Suppressor macrophage (primary cell): ENCODE data around the gene CBX5.
"Not testable (repeated sequence)": the region's sequence is repeated elsewhere in the genome, so short reads cannot be mapped to it uniquely, and the experiment has no call there.

Experiments
- DNase-seq, 4 experiments: peaks; one replicate each; pipeline ENCODE4 v3.0.0-alpha.2; 2020 to 2022

The CBX5 gene

DNA sequence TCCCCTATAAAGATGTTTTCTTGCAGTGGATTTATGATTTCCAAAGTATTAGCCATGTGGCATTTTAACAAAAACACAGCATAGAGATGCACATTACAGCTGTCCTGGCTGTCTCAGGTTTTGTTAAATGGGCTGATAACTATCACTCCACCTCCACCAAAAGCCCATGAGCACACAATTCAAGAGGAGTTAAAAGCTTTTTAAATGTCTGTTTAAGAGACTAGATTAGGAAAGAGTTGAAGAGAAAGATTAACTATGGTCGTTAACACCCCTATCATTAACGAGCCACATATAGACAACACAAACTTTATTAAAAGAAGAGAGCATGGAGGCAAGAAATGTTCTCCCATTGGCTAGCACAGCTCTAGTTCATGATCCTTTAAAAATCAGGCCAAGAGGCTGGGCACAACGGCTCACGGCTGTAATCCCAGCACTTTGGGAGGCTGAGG, 14.5 kb downstream of the CBX5 start:
- no peak for DNase-seq

DNA sequence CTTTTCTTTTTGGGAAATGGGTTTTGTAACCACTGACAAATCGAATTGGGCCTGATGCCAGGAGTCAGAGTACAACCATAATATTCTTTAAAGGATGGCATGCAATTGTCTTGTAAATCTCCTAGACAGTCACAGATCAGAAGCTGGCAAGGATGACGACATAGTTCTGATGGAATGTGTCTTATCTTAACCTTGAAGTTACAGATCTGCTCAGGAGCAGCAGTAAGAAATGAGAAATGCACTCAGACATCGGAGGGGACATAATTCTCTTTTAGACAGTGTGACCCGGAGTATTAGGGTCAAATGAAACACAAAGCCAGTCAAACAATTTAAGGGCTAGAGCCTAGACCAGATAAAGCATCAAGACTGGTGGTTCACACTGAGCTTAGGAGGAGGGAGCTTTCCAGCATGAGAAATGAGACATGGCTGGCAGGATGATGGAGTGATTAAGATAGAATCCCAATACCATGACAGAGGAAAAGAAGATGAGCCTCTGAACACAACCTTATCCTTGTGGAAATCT, 17.5 kb downstream of the CBX5 start:
- peak in 3 of 4 experiments; percentile 25 to 37 (median 28) for DNase-seq

DNA sequence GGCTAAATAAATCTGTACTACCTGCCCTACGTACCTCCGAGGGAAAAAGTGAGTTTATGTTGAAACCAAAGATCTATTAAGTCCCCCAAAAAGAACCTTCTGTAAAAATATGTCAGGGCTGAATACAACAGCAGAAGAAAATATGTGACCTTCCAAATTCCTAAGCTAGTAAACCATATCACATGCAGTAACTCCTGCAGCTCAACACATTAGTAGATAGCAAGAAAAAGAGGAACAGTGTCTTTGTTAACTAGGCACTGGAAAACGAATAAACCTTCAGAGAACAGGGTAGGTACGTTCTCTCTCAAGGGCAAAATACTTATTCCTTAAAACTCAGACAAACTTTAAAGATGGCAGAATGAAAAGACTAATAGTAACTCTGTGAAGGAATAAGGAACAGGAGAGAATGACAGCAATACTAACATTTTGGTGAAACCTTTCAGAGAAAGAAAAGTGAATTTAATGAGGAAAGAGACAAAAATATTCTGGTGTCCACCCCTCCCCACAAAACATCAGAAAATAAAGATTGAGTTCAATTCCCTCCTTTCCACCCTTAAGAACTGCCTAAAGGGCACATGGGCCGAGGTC, 18.0 kb downstream of the CBX5 start:
- DNase-seq, result peak in 2 of 4 experiments; percentile 39 to 47

DNA sequence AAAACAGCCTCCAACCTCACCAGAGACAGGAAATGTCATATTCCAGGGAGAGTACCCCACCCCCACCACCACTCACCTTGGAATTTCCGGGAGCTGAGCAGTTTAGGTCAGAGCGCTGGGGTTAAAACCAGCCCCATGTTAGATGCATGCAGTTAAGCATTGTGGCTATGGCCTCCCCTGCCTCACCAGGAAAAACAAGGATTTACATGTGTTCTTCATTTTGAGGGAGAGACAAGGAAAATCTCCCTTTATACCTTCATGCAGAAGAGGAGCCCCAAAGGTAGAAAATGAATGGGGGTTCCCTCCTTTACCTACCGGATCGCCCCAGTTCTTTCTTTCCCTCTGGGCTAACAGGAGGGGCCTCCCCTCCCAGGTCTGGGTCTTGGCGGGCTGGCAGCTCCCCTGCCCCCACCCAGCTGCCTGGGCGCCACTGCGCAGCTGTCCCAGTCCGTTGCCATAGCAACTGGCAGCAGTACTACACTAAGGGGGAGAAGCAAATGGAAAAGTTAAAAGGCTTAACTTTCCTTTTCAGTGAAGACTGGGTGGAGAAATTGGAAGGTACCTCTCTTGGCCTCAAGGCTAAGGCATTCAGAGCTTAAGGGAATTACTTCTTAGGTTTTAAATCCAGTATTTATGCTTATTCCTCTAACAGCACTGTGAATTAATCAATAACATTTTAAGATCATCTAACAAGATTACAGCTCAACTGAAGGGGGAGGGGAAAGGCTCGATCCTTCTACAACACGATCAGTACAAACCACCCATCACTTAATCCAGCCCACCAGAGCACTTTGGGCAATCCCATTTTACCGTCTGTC, 20.5 kb downstream of the CBX5 start:
- peak in 3 of 4 experiments; percentile 44 to 65 (median 50) for DNase-seq

DNA sequence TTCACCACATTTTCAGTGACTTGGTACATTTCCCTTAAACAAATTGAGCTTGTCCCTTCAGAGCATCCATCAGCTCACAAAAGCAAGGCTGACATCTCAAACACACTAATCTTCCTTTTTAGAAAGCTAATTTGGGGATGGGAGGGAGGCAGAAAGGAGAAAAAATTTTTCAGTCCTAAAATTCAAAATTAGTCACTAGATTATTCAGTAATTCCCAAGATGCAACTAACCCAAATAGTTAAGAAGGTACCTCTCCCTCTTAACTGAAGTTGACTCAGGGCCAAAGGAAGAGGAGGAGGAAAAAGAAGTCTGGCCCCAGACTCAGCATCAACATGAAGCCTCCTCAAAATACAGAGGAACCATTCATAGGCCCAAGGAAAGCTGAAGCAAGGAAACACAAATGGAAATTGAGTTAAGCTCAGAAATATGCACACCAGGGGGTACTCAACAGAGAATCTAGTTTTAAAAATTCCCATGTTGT, 21.7 kb downstream of the CBX5 start:
- no peak for DNase-seq

DNA sequence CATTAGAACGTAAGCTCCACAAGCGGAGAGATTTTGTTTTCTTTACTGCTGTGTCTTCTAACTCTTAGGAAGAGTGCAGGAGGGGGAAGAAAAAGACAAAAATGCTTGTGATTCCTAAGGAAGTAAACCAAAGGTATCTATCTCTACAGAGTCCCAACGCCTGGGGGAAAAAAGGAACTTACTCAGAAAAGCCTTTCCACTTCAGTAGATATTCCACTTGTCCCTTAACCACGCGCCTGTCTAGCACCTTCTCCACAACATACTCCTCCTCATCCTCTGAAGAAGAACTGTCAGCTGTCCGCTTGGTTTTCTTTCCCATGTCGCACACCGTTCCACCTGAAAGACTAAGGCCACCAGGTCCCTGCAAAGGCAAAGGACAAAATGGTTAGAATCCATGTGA, 22.6 kb downstream of the CBX5 start:
- no peak for DNase-seq

DNA sequence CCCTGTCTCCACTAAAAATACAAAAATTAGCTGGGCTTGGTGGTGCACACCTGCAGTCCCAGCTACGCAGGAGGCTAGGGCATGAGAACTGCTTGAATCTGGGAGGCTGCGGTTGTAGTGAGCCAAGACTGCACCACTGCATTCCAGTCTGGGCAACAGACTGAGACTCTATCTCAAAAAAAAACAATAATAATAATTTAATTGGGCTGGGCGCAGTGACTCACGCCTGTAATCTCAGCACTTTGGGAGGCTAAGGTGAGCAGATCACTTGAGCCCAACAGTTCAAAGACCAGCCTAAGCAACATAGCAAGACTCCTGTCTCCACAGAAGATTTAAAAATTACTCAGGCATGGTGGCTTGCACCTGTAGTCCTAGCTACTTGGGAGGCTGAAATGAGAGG, 26.7 kb downstream of the CBX5 start:
- DNase-seq, result no peak

DNA sequence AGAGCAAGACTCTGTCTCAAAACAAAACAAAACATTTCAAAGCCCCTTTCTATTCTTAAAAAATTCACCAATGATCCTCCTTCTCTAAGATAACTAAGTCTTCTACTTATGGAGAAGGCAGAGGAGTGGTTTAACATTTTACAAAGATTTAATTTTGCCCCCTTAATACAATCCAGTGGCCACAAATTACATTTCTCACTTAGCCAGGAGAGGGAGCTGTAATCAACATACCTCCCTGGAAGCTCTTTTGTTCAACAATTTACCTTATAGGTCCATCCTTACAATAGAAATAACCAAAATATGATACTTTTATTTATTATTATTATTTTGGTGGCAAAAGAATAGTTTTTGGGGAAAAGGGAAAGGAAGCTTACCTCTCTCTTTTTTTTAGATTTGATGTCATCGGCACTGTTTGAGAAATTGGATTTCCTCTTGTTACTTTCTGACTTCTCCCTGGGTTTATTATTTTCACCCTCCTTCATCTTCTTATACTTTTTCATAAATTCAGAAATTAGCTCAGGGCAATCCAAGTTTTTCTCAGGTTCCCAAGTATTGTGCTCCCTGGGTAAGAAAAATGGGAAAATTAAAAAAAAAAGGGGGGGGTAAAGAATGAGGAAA, 28.1 kb downstream of the CBX5 start:
- DNase-seq, result peak; percentile 39 to 67 (median 48)

DNA sequence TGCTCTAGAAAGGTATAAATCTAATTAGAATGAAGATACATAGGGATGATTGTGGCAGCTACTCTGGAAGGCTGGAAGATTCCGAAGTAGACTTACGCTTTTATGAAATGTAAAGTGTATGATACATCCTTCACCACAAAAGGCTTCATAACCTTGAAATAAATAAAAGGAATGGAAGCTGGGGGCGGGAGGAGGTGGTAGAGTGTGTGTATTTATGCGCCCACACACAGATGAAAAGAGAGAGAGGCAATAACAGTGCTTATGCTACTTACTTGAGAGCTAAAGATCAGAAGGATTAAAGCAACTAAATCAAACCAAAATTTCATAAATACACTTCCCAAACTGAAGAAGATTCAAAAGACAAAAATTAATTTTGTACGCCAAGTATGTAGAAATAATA, 30.4 kb downstream of the CBX5 start:
- no peak for DNase-seq

DNA sequence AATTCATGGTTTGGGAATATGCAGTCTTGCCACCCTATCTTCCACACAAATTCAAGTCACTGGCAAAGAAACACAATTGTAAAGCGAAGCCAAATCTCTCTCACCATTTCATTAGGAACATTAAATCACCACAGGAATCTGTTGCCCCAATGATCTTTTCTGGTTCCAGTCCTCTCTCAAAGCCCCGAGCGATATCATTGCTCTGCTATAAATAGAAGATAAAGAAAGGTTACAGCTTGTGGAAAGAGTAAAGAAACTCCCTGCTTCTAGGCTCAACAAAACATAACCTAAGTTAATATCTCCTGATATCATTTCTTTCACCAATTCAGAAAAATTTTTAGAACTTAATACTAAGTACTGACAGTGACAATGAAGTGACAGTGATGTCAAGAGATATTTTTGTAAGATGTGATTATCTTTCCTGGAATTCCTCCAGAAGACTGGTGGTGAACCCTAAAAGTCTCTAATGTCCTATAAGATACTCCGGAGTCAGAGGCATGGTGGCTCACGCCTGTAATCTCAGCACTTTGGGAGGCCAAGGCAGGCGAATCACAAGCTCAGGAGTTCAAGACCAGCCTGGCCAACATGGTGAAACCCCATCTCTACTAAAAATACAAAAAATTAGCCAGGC, 33.8 kb downstream of the CBX5 start:
- DNase-seq, result no peak

DNA sequence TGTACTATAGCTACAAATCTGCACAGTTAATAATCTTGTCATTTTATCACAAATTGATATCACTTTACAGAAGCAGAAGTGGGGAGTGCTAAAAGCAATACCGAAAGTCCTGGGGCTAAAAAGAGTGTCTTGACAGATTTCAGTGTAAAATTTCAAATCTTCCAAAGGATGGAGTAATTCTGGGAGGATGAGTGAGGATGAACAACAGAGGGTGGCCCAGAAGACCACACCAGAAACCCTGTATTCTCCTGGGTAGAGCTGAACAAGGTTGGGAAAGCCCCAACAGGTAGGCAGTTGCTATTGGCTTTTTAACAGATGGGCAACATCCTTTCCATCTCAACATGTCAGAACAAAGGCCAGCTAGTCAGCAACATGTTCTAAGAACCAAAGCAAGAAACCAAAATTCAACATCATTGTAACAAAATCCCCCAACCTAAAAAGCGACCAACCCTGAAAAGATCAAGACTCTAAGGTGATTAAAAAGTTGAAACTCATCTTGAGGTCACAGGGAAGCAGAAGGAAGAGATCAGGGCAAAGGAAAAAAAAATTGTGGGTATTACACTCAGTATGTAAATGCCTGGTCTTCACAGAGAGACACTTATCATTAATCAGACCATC, 38.8 kb downstream of the CBX5 start:
- no peak for DNase-seq

DNA sequence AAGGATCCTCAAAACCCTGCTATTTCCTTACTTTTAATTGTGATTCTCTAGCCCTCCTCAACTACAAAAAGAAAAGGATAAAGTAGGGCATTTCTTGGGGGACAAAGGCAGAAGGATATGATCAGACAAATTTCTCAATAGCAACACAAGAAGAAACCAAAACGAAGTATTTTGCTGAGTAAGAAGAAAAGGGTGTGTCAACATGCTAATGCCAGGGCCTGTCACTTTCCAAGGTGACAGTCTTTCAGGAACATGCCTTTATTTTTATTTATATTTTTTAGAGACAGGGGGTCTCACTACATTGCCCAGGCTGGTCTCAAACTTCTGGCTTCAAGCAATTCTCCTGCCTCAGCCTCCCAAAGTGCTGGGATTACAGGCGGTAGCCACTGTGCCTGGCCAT, 39.8 kb downstream of the CBX5 start:
- DNase-seq, result no peak

DNA sequence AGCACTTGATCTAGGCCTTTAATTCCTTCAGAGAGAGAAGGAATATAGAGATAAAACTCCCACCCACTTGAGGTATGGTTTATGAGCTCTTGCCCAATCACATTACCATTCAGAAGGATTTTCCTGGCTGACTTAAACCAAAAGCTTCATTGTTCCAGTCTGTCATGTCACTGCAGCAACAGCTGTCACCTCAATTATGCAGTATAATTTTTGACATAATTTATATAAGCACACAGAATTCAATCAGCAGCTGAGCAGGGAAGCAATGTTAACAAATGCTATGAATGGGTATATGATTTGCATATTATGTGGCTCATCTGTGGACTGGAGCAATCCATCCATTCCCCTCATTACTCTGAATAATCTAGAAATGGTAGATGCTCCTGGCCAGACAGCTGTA, 40.3 kb downstream of the CBX5 start:
- no peak for DNase-seq

DNA sequence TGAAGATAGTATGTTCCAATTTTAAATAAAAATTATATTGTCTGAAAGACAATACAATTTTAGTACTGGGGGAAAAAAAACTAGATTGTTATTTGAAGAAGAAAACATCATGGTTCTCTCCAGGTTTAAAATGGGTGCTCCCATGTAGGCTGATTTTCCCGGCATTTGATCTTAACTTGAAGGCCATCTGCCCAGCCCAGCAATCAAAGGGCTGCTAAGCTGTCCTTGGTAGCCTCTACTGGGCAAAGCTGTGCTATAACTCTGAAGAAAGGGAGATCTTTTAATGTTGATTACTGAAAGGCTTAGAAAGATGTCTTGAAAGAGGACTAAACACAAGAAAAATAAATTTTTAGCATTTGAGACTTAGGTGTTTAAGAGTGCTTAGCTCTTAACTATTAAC, 41.4 kb downstream of the CBX5 start:
- no peak for DNase-seq

DNA sequence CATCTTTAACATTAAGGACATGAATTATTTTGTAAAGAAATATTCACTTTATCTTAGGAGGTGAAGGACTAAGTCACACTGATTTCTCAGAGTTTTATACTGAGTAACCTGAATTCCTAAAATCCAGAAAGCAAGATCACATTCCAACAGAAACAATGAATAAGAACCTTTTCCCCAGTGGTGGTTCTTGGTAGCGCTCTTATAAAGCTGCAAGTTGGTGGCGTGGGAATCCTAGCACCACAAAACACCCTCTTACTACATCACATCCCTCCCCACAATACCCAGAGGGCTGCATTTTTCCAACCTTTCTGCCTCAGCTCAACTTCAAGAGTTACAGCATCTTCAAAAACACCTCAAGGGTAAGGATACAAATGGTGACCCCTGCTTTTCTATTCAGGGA, 47.1 kb downstream of the CBX5 start:
- DNase-seq, result no peak

DNA sequence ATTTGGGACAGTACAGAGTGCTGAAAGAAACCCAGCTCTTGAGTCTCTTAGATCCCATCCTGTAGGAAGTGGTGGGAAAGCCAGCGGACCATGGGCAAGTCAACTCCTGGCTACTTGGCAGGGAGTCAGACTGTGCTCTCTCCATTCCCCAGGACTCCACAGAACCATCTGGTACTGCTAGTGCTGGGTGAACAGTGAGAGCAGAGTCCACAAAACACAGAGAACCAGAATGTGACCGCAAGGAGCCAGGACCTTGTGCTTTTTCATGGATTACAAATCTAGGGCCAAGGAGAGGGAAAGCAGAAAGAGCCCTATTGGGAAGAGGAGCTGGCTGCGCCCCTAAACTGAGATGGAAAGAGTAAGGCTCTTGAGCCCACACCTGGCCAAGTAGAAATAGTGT, 48.7 kb downstream of the CBX5 start:
- DNase-seq, result not testable (repeated sequence)

DNA sequence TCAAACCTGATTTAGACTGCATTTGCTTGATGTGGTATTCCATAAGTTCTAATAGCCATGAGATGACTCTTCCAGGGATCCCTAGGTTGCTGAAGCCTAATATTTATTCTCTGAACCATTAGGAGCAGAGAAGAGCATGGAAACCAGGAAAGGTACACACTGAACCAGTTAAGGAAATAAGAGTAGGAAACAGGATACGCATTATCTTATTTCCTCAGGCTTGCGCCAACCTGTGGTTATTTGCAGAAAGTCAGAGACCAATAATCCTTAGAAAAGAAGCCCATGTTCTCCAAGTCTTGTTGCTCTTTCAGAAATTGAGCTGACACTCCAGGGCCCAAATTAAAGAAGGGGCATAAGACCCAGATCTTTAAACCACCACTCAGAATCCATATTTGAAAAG, 49.4 kb downstream of the CBX5 start:
- no peak for DNase-seq

DNA sequence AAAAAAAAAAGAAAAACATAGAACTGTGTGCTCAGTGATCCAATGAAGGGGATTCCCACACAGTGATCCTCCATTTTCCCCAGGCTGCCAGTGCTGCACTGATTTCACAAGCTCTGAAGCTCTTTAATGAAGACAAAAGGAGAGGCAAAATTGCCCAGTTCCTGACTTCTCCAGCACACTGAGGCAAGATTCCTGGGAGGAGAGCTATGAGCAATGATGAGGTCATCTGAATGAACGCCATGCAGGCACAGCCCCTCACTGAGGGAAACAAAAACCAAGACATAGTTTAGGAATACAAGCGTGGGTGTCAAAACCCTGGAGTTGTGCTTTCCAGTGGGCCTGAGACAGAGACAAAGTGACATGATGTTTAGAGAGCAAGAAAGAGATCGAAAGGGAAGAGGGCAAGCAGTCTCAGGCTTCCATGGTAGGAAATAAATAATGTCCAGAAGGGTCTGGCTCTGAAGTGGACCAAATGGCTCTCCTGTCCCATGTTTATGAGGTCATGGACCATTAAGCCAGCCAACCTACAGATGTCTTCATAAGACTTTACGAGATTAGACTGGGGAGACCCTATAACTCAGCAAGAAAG, 50.2 kb downstream of the CBX5 start:
- DNase-seq, result peak; percentile 31 to 66 (median 58)

DNA sequence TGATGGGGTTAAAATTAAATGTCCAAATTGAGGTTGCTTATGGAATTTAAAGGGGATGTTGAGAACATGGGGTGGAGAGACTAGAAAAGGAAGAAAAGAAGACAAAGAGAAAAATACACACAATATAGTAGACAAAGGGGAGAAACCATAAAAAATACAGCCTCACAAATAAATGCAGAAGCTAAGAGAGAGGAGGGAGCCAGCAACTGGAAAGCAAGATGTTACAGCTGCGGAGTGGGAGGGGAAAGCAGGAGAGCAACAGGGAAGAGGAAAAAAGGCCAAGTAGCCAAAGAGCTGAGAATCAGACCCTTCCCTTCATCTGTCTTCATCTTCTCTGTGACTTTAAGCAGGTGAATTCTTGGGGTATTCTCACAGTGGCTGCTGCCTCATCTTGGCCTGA, 51.5 kb downstream of the CBX5 start:
- peak in 3 of 4 experiments; percentile 22 to 32 (median 31) for DNase-seq

DNA sequence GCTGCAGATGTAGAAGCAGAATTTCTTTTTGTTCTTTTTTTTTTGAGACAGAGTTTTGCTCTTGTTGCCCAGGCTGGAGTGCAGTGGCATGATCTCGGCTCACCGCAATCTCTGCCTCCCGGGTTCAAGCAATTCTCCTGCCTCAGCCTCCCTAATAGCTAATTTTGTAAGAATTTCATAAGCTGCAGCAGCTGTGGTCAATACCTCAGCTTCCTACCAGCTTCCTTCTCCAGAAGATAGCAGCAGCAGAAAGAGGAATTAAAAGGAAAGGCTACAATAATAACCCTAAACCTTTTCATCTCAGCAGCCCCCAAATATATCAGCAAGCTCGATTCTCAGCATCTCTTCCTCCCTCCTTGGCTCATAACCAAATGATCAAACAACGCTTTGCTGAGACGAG, 52.0 kb downstream of the CBX5 start:
- peak in 3 of 4 experiments; percentile 21 to 53 (median 41) for DNase-seq

DNA sequence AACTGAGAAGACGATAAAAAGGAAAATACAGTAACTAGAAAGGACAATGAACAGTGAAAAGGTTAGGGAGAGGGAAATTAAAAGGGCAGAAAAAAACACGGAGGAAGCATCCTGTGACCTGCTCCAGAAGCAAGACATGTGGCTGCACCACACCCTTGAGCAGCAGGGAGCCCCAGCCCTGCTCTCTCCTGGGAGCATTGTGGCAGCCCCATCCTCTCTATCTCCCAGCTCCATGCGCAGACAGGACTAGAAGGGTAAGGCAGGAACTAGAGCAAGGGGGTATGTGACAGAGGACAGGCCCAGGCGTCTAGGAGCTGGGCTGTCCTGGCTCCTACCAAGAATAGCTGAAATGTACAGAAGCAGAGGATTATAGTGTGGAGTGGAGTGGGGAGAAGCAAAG, 52.5 kb downstream of the CBX5 start:
- no peak for DNase-seq

DNA sequence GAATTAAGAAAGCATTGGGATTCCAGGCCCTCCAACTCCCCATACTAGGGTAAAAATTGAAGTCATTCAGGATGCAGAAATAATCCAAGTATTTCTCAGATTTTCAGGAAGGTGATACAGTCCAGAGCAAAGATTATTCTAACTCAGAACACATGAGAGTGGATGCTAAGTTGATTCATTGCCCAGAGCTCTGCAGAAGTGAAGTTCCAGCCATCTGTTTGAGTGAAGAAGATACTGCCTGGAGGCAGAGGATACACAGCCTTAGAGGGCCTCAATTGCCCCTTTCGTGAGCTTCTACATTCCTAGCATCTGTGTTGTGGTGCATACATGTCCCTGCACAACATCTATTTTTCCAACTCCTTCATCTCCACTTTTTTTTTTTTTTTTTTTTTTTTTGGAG, 54.3 kb downstream of the CBX5 start:
- DNase-seq, result no peak
